Measurements from ENCODE around the gene GTF2A1.

DNA sequence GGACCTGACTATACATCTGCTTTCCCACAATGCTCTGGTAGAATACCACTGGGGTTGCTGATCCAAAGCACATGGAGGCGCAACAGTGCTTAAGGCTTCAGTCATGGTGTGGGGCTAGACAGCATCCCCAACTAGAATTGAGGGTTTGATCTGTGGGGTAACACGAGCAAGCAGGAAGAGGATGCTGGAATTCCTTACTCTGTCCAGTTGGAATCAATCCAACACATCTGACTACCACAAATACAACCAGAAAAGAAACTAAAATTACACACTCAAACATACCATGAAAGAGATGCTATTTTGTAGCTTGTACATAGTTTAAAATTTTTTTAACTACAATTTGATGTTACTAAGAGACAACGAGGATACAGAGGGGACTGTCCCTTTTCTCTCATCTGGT, 40.4 kb upstream of the GTF2A1 start:
- TF ChIP-seq, protein P1, sequence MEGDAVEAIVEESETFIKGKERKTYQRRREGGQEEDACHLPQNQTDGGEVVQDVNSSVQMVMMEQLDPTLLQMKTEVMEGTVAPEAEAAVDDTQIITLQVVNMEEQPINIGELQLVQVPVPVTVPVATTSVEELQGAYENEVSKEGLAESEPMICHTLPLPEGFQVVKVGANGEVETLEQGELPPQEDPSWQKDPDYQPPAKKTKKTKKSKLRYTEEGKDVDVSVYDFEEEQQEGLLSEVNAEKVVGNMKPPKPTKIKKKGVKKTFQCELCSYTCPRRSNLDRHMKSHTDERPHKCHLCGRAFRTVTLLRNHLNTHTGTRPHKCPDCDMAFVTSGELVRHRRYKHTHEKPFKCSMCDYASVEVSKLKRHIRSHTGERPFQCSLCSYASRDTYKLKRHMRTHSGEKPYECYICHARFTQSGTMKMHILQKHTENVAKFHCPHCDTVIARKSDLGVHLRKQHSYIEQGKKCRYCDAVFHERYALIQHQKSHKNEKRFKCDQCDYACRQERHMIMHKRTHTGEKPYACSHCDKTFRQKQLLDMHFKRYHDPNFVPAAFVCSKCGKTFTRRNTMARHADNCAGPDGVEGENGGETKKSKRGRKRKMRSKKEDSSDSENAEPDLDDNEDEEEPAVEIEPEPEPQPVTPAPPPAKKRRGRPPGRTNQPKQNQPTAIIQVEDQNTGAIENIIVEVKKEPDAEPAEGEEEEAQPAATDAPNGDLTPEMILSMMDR (IDR thresholded peaks at IDR 0.05) = no peak
- no peak for TF ChIP-seq POLR2AphosphoS5 (IDR thresholded peaks at IDR 0.05; ENCODE audit: low read depth, low read length)

Measured in Panc1 (cell line).